Inflammatory macrophage (primary cell): ENCODE measurements around the gene PPP1R36.
"Not testable (repeated sequence)": the region's sequence is repeated elsewhere in the genome, so short reads cannot be mapped to it uniquely, and the experiment has no call there.

ENCODE experiments used
- DNase-seq, 2 donors: peaks; one replicate each; pipeline ENCODE4 v3.0.0-alpha.2; 2020 to 2022

The PPP1R36 gene

GRCh38 chr14:64614805-64615391 is 65.1 kb downstream of the PPP1R36 start:
- DNase-seq = peak in 1 of 2 donors; percentile 9

DNA sequence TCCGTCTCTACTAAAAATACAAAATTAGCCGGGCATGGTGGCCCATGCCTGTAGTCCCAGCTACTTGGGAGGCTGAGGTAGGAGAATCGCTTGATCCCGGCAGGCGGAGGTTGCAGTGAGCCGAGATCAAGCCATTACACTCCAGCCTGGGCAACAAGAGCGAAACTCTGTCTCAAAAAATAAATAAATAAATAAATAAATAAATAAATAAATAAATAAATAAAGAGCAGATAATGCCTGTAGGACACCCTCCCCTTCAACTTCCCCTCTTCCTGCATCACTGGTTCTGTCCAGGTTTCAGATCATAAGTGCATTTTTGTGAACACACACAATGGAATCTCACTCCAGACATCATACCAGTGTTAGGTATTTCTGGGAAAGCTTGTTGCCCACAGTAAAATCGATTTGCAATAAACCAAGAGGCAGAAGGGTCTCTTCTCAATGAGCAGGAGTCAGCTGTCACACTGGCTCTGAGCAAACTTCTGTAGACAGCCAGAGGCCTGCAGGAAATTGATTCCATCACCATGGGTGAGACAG is 68.2 kb downstream of the PPP1R36 start:
- DNase-seq = not testable (repeated sequence)

GRCh38 chr14:64620910-64621309 is 71.1 kb downstream of the PPP1R36 start:
- DNase-seq = no peak

- no peak for DNase-seq
These were observed 73.9 kb downstream of the PPP1R36 start for GRCh38 chr14:64623554-64624165.

GRCh38 chr14:64625386-64626232 is 75.8 kb downstream of the PPP1R36 start:
- no peak for DNase-seq

DNA sequence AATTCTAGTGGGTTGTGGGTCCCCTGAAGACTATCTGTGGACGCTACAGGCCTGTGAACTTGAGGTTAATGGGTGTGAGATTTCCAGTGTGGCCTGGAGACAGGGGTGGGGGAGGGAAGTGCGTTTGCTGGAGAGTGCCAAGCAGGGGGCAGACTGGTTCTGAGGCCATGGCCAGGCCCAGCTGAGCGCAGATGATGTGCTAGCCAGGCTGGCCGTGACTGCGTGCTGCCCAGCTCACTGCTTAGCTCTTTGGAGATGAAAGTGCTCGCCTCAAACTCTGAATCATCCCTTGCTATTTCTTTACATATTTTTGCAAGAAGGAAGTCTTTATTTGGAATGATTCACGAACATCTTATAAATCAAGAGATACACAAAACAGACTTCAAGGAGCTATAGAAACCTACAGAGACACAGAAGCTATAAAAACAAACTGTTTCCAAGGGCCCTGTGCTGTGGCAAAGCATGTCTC is 79.2 kb downstream of the PPP1R36 start:
- no peak for DNase-seq

DNA sequence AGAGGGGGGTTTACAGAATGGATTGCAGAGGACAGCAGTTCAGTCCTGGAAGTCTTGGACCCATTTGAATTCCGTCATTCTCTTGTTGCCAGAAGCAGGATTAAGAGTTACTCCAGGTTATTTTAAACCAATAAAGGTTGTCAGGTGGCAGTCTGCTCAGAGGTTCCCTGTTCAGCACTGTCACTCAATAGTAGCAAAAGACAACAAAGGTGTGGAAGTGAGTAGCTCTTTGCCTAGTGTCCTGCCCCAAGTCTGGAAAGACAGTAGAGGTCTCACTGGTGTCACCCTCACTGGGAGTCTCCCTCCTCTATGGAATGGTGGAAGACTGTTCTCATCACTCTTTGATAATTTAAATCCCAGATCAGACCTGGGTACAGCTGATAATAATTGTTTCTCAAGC is 81.0 kb downstream of the PPP1R36 start:
- DNase-seq = no peak

DNA sequence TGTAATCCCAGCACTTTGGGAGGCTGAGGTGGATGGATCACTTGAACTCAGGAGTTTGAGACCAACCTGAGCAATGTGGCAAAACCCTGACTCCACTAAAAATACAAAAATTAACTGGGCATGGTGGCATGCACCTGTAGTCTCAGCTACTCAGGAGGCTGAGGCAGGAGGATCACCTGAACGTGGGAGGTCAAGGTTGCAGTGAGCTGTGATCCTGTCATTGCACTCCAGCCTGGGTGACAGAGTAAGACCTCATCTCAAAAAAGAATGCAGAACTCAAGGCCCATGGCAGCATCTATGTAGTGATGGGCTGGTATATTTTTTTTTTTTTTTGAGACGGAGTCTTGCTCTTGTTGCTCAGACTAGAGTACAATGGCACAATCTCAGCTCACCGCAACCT is 81.5 kb downstream of the PPP1R36 start:
- DNase-seq = not testable (repeated sequence)

GRCh38 chr14:64632056-64632455 is 82.3 kb downstream of the PPP1R36 start:
- DNase-seq = no peak

GRCh38 chr14:64634558-64634957 is 84.8 kb downstream of the PPP1R36 start:
- DNase-seq = no peak

- DNase-seq = peak; percentile 69 to 74
These were observed 86.6 kb downstream of the PPP1R36 start for GRCh38 chr14:64636208-64636979.

GRCh38 chr14:64636980-64637429 is 87.2 kb downstream of the PPP1R36 start:
- no peak for DNase-seq

DNA sequence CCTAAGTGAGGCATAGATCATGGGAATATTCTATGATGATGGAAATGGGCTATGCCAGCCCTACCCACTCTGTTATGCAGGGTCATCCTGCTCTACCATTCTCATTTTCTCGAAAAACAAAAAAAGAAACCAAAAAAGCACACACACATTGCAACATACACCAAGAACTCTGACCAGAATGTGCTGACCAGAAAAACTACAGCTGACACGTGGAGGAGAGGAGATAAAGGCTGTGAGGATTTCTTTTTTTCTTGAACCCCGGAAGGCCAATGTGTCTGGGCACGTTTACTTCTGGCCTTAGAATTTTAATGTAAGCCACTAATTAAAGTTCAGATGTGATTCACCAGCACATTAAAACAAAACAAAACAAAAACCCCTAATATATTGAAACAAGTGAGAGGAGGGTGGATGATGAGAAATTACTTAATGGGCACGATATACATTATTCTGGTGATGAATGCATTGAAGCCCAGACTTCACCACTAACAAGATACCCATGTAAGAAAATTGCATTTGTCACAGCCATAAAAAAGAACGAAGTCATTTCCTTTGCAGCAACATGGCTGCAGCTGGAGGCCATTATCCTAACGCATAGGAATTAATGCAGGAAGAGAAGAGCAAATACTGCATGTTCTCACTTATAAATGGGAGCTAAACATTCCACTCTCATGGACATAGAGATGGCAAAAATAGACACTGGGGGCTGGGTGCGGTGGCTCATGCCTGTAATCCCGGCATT is 88.1 kb downstream of the PPP1R36 start:
- no peak for DNase-seq

GRCh38 chr14:64638625-64639024 is 88.9 kb downstream of the PPP1R36 start:
- DNase-seq = no peak
